ENCODE data around the gene SLC16A8.

The SLC16A8 gene

DNA sequence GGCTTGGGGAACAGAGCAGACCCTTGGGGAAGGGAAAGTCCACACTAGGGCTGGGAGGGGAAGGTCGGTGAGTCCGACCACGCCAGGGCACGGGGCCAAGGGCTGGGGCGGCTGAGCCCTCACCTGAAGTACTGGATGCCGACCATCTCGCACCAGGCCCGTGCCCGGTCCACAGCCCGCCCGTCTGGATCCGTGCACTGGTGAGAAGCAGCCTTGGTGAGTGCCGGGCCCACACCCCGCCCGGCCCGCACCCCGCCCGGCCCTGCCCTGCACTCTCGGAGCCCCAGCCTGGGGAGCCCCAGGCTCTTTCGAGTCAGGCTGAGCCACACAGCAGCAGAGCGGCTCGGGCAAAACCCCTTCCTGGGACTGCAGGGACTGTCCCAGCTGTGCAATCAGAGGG, 28.4 kb upstream of the SLC16A8 start:
- DNase-seq (ENCODE audit: low read depth in 2 of 2): no peak

DNA sequence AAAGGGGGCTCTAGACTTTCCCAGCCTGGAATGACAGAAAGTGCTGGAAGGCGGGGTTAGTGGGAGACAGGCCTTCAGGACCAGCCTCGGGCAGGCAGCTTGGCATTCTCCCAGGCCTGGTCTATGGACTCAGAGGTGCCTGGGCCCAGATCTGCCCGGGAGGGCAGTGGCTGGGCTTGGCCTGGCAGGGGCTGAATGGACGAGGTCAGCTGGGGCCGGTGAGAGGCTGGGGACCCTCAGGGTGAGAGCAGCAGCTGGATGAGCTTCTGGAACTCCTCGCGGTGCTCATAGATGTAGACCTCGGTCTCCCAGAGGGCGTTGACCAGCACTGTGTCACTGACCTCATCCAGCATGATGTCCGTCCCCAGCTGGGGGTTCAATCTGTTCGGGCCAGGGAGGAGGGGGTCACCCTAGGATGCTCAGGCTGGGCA, 28.0 kb upstream of the SLC16A8 start:
- no peak for DNase-seq (ENCODE audit: low read depth in 2 of 2)

DNA sequence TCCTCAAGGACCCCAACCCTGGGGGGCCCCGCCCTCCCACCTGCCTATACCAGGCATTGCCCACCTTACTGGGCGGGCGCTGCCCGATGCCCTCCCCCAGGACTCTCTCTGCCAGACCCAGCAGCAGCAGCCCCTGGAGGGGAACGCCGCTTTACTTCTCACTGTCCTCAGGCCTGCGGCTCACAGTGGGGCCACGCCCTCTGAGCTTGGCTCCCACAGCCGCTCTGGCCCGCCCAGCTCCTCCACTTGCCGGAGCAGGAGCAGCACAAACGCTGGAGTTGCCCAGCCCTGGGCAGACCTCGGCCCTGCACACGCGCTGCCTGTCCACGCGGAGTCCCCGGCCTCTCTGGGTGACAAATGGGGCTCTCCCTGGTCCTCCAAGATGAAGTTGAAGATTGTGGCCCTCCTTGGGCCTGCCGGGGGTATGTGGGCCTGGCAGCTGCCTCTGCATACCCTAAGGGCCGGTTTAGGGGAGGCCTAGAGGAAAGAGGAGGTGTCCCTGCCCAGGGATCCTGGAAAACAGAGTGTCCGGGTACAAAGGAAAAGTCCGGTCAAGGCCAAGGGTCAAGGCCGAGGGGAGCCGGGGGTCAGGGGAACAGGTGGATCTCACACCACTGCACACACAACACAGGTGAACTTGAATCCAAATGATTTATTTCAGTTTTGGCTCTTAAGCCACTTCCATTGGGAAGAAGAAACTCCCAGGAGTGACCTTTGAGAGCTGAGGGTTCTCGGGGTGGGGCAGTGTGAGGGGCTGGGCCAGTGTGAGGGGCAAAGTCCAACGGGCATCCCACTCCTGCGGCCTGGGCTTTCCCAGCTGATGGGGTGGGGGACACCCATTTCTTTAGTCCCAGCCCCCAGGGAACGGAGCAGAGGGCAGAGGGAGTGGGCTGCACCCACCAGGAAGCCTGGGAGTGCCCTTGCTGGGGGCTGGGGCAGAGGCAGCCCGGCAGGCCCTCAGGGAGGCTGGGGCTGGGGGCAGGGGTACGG, 27.2 kb upstream of the SLC16A8 start:
- DNase-seq (ENCODE audit: low read depth in 2 of 2): no peak

DNA sequence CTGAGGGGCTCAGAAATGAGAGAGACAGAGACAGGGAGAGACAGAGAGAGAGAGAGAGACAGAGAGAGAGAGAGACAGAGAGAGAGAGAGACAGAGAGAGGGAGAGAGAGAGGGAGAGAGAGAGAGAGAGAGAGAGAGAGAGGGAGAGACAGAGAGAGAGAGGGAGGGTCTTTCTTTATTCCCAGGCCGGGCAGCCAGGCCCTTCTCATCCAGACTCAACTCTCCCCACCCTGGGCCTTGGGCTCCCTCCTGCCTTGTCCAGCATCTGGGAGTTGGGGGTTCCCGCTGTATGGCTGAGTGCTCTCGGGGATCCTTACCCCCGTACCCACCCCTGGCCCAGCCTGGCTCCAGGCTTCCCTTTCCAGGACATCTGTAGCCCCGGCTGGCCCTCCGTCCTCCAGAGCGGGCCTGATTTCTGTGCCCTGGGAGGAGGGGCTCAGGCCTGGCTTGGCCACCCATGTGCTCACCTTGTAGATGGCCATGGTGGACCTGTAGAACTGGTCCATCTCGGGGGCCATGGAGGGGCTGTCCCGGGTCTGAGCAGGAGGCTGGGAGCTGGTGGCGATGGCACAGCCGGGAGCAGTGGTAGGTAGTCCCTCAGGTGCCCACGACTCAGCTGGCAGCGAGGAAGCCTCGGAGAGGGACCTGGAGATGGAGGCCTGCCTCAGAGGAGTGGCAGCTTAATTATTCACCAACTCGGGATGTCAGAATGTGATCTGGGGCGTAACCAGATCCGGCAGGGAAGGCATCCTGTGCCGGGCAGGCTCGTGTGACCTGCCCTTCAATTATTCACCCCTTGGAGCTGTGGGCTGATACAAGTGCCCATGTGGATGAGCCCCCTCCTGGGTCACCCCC, 26.3 kb upstream of the SLC16A8 start, which contains the start of gene BAIAP2L2:
Gene BAIAP2L2, minus strand, starts transcription at position 677 of the 855 bp plus-strand sequence. Its CDS starts 159 bp downstream, at position 518.
- DNase-seq (ENCODE audit: low read depth in 2 of 2): no peak

DNA sequence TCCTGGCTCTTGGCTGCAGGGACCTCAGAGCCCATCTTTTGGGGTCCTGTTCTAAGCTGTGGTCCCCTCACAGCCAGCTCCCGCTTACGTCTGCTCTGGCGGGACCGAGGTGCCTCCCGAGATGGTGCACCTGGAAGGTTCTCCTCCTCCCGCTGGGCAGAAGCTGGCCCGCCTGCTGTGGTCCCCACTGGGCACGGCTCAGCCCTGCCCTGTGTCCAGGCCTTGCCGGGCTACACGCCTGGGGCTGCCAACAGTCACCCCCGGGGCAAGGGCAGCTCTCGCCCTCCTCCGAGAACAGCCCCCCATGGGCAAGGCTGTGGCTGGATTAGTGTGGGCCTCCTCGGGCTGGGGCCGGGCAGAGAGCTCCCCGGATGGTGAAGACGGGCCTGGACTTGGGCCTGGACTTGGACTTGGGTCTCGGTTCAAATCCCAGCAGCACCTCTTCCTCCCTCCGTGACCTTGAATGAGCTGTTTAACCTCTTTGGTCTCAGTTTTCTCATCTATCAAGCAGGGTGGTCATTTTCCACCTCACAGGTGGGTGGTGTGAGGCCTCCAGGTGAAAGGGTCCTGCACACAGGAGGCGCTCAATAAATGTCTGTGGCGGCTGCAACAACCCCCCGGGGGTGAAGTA, 25.5 kb upstream of the SLC16A8 start:
- no peak for DNase-seq (ENCODE audit: low read depth in 2 of 2)

DNA sequence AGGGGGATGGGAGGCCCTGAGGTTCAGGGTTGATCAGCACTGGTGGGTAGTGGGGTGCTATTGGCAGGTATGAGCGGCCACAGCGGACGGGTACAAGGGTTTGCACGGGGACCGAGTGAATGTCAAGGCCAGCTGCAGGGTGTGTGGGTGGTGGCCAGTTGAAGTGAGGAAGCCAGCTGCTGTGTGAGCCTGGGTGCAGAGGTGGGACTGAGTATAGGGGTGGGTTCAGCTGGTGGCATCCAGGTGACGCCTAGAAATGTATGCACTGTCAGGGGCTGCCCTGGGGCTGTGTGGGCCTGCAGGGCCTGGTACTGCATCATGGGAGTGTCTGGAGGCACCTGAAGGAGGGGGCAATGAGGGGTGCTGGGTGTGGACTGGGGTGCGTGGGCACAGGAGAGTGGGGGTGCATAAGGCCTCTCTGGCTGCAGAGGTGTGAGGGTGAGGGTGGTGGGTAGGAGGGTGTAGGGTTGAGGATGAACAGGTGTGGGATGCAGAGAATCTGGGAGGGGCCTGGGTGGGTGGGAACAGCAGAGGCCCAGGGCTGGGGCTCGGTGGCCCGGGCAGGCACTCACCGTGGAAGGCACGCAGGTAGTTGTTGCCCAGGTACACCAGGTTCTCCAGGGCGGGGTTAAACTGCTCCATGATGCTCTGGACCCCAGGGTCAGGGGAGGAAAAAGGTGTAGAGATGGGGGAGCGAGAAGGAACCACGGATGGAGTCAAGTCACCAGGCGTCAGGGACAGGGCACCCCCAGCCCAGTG, 24.8 kb upstream of the SLC16A8 start:
- no peak for DNase-seq (ENCODE audit: low read depth in 2 of 2)

DNA sequence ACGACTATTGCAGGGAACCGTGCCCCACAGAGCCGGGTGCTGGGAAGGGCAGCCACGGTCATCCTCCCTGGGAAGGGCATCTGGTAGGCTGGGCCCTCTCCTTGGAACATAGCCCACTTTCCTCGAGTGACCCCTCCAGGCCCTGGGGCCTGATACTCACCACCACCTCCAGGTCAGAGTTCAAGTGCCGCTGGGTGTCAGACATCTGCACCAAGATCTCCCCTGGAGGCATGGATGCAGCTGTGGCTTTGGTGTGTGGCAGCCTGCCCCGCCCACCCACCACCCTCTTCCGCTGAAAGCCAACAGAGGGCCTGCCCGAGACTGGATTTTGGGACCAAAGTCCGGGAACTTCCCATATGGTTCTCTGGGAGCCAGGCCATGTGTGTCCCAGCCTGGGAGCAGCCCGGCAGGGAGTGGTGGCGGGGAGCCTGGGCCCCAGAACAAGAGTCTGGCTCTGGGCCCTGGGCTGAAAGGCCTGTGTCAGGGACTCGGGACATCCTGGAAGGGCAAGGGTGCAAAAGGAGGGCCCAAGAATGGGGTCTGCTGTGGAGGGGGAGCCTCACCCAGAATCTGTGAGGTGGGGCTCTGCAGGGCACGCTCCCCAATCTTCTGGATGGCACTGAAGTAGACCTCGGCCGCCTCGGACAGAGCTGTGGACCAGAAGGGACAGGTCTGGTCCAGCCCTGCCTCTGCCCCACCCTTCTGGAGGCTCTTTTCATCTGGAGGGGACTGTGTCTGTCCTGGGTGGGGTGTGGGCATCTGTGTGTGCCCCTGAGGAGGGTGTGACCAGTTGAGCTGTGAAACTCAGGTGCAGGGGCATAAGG, 23.9 kb upstream of the SLC16A8 start:
- DNase-seq (ENCODE audit: low read depth in 2 of 2): no peak

DNA sequence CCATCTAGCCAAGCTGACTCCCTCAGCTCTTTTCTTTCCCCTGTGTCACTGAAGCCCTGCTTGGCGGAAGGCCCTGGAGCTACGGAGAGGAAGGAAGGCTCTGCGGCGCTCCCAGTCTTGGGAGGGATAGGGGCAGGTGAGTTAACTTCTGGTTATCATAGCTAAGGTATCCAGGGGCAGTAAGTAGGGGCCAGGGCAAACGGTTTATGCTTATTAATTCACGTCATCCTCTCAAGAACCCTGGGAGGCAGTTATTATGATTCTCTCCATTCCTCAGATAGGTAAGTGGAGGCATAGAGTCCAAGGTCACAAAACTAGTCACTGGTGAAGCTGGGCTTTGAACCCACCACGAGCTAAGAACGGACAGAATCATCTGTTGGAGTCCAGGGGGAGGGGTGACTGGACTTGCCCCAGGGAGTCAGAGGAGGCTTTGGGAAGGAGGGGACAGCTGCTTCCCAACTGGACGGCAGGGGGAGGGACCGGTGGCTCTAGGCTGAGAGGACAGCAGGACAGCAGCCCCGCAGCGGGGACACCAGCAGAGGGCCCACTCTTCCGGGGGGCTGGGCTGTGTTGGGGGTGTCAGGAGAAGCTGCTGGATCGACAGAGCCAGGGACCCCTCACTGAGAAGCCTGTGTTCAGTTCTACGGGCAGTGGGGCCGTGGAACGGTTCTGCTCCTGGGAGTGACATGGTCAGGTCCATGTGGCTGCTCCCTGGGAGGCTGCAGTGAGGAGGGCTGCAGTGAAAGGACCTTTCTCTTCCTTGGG, 23.0 kb upstream of the SLC16A8 start:
- DNase-seq (ENCODE audit: low read depth in 2 of 2): no peak

DNA sequence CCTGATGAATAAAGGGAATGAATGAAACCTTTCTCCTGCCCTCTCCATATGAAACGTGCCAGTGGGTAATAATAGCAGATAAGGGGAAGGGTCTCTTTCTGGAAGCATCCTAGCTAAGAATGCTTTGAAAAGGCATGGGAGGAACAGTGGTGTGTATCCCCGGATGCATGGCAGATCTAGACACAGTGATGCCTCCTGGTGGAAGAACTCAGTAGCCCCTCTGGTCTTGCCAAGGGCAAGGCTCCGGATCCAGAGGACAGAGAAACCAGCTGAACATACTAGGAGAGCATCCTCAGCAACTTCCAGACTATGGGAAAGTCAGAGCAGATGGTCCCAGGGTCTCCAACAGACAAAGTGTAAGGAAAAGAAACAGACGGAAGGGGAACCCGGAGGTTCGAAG, 20.1 kb upstream of the SLC16A8 start:
- no peak for DNase-seq (ENCODE audit: low read depth in 2 of 2)

DNA sequence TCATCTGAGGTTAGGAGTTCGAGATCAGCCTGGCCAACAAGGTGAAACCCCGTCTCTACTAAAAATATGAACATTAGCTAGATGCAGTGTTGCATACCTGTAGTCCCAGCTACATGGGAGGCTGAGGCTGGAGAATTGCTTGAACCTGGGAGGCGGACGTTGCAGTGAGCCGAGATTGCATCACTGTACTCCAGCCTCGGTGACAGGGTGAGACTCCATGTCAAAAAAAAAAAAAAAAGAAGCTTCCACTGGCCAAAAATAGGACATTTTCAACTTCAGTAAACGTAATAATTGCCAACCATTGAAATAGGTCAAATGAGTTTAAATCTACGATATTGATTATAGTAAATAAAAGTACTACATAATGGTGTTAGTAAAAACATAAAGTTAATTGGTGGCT, 19.7 kb upstream of the SLC16A8 start:
- DNase-seq (ENCODE audit: low read depth in 2 of 2): no peak

DNA sequence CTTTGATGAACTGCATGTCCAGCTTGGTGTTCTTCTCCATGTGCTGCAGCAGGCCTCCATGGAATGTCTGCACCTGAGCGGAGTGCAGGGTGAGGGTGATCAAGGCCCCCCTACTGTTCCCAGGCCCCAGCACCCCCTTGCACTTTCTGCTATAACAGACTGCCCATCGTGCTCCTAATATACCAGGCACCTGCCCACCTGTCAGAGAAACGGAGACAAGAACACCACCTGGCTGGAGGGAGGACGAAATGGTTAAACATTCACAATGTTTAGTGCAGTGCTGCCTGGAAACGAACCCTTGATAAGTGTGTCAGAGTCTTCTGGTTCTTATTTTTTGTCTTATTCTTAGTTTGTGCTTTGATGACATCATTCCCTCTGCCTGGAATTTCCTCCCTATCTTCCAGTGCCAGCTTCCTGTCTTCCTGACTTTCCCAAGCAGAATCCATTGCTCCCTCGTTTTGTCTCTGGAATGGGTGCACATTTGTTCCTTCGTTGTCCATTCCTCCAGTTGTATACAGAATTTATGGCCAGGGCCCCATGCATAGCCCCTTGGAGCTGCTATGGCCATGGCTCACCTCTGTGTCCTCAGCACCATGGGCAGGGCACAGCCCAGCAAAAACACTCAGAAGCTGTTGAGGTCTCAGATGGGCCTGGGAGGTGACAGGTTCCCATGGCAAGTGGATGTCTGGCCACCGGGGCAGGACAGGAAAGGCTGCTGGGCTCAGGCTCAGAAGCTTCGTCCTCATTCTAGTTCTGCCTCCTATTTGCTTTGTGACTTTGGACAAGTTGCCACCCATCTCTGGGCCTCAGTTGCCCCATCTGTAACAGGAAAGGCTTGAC, 14.6 kb upstream of the SLC16A8 start:
- DNase-seq (ENCODE audit: low read depth in 2 of 2): no peak

DNA sequence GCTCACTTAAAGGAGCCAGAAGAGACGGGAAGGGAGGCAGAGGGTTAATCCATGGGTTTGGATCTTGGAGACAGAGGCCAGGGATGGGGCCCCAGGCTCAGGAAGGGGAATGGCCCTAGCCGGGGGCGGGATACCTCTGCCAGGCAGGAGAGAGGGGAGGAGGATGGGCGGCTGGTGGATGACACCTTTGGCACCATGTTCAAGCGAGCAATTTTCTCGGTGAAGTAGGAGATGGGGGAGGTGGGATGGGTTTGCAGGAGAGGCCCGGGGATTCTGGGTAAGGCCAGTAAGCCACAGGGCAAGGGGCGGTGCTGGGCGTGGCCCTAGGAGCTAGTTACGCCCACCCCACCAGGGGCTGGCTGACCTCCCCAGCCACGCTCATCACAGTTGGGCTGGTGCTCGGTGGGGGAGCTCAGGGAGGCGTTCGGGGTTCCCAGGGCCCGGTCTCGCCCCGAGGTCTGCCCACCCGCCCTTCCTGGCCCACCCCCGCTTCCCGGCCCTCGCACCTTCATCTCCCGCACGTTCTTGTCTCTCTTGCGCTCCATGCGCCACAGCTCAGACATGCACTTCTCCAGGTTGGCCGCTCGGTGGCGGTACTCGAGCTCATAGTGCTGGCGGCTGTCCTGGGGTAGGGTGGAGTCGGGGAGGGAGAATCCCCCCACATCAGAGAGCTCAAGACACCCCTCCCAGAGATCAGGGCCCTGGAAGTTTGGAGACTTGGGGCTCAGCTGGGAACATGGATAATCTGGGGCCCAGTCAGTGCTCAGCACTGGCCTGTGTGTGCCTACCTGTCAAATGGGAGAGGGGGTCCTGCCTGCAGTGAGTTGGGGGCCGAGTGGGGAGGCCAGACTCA, 13.8 kb upstream of the SLC16A8 start:
- no peak for DNase-seq (ENCODE audit: low read depth in 2 of 2)

DNA sequence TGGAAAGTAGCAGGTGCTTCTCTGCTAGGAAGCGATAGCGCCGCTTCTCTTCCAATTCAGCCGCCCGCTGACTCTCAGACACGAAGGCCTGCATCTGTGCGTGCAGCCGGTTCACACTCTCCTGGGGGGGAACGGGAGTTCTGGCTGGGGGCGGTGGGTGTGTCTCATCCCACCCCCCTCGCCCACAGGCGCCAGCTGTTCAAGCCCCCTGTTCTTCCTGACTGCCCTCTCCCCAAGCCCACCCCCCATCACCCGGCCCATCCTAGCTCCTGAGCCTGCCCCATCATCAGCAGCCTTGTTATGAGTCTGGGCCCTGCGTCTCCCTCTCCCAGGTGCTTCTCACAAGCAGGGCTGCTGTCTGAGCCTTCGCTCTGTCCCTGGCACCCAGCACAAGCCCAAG, 13.1 kb upstream of the SLC16A8 start:
- no peak for DNase-seq (ENCODE audit: low read depth in 2 of 2)

DNA sequence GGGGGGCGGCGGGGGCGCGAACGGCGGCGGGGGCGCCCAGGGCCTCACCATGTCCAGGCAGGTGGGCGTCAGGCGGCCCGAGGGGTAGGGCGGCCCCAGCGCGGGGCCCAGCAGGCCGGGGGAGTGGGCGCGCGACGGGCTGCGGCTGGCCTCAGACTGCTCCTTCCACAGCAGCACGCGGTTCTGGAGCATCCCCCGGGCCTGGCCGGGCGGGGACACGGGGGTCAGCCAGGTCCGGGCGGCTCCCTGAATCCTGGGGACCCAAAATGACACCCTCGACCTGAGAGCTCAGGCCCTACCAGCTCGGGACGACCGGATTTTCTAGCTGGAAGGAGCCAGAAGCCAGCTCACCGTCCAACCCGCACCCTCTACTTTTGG, 5.5 kb upstream of the SLC16A8 start:
- no peak for DNase-seq (ENCODE audit: low read depth in 2 of 2)

DNA sequence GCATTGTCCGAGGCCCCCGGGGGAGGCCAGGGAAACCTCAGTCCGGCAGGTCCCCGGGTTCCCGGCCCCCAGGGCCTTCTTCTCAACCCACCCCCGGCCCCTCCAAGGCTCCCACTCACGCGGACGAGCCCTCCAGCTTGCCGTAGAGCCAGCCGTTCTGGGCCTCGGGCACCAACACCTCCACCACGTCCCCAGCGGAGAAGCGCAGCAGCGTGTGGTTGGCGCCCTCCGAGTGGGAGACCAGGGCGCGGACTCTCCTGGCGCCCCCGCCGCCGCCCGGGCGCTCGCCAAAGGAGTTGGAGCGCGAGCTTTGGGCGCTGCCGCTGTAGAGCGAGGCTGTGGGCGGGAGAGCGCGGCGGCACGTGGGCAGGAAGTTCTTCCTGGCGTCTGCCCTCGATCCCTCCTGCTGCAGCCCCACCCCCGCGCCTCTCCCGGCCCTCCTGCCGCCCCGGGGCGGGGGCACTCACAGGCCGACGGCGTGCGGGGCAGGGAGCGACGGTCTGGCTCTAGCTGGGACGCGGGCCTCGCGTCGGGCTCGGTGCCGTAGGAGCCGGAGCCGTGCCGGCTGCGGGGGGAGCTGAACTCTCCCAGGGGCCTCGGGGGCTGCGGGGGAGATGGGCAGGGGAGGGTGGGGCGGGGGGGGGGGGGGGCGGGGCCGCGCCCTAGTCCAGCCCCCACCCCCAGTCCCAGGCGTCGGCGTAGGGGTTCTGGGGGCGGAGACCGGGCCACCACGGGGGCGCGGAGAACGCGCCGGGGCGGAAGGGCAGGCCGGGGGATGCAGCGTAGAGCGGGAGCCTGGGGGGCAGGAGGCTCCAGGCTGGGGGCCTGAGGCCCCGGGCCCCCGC, 4.9 kb upstream of the SLC16A8 start:
- no peak for DNase-seq (ENCODE audit: low read depth in 2 of 2)

DNA sequence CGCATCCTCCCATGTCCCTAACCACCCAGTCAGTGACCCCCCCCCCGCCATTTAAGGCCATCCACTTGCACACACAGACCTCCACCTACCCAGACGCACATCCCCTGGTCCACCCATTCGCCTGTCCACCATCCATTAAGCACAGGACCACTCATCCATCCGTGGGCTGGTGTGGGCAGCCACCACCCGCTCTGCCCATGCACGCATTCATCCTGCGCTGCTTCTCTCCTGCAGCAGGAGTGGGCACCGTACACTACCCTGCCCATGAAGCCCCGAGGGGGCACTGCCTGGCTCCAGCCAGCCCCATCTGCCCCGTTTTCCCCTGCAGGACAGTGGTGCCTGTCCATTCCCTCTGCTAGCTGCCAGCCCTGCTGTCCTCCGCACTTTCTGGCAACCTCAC, 3.9 kb upstream of the SLC16A8 start:
- DNase-seq (ENCODE audit: low read depth in 2 of 2): no peak

DNA sequence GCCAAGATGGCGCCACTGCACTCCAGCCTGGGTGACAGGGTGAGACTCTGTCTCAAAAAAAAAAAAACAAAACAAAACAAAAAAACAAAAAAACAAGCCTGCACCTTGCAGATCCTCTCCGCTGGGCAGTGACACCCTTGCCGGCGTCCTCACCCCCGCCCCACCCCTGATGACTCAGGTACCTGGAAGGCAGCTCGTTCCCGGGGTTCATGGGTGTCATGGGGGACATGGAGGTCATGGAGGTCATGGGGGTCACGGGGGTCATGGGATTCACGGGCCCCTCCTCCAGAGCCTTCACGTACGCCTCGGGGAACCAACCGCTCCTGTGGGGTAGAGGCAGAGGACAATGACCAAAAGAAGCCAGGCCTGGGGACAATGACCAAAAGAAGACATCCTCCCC, 3.0 kb upstream of the SLC16A8 start:
- no peak for DNase-seq (ENCODE audit: low read depth in 2 of 2)
